SKM-1 (cell line): ENCODE measurements around the gene SMOC2.
"Not testable (repeated sequence)": the region's sequence is repeated elsewhere in the genome, so short reads cannot be mapped to it uniquely, and the experiment has no call there.

Experiments
- DNase-seq: peaks from one replicate; lab custom pipeline; 2025; ENCODE audit not compliant: unreplicated experiment; lab: John Stamatoyannopoulos, UW

The SMOC2 gene

GRCh38 chr6:168599118-168599494, 158.1 kb downstream of the SMOC2 start:
- DNase-seq: no peak

- no peak for DNase-seq
These were observed 158.9 kb downstream of the SMOC2 start for GRCh38 chr6:168599769-168600330.

GRCh38 chr6:168600381-168600780, 159.4 kb downstream of the SMOC2 start:
- no peak for DNase-seq

- no peak for DNase-seq
These were observed 160.1 kb downstream of the SMOC2 start for GRCh38 chr6:168601111-168601510.

GRCh38 chr6:168601546-168601945, 160.6 kb downstream of the SMOC2 start:
- DNase-seq: no peak

- no peak for DNase-seq
These were observed 161.6 kb downstream of the SMOC2 start for GRCh38 chr6:168602576-168602975.

GRCh38 chr6:168603234-168603633, 162.2 kb downstream of the SMOC2 start:
- no peak for DNase-seq

GRCh38 chr6:168605964-168606363, 165.0 kb downstream of the SMOC2 start:
- DNase-seq: no peak

- no peak for DNase-seq
These were observed 165.7 kb downstream of the SMOC2 start for GRCh38 chr6:168606722-168607121.

- no peak for DNase-seq
These were observed 166.5 kb downstream of the SMOC2 start for GRCh38 chr6:168607272-168608112.

GRCh38 chr6:168608113-168608400, 167.1 kb downstream of the SMOC2 start:
- no peak for DNase-seq

- no peak for DNase-seq
These were observed 168.2 kb downstream of the SMOC2 start for GRCh38 chr6:168609026-168609685.

- DNase-seq: no peak
These were observed 169.0 kb downstream of the SMOC2 start for GRCh38 chr6:168609914-168610490.

GRCh38 chr6:168610966-168611365, 170.0 kb downstream of the SMOC2 start:
- DNase-seq: not testable (repeated sequence)

GRCh38 chr6:168611691-168612090, 170.7 kb downstream of the SMOC2 start:
- DNase-seq: no peak

GRCh38 chr6:168612586-168612985, 171.6 kb downstream of the SMOC2 start:
- DNase-seq: no peak

GRCh38 chr6:168615837-168616236, 174.9 kb downstream of the SMOC2 start:
- DNase-seq: no peak

- no peak for DNase-seq
These were observed 176.1 kb downstream of the SMOC2 start for GRCh38 chr6:168616816-168617765.

- no peak for DNase-seq
These were observed 177.7 kb downstream of the SMOC2 start for GRCh38 chr6:168618546-168619315.
